ENCODE measurements around the gene LRRC7.

The LRRC7 gene

GRCh38 chr1:69776555-69776954 lies 208.8 kb downstream of the LRRC7 start:
- no peak for DNase-seq (ENCODE audit: low read depth)

- DNase-seq (ENCODE audit: low read depth), result no peak
These were observed 209.7 kb downstream of the LRRC7 start for GRCh38 chr1:69777423-69777822.

GRCh38 chr1:69777971-69778370 lies 210.2 kb downstream of the LRRC7 start:
- DNase-seq (ENCODE audit: low read depth), result no peak

- no peak for DNase-seq (ENCODE audit: low read depth)
These were observed 219.4 kb downstream of the LRRC7 start for GRCh38 chr1:69787151-69787550.

GRCh38 chr1:69791311-69791710 lies 223.6 kb downstream of the LRRC7 start:
- no peak for DNase-seq (ENCODE audit: low read depth)

- DNase-seq (ENCODE audit: low read depth), result no peak
These were observed 227.1 kb downstream of the LRRC7 start for GRCh38 chr1:69794831-69795230.

- no peak for DNase-seq (ENCODE audit: low read depth)
These were observed 247.2 kb downstream of the LRRC7 start for GRCh38 chr1:69814926-69815325.

GRCh38 chr1:69824932-69825331 lies 257.2 kb downstream of the LRRC7 start:
- no peak for DNase-seq (ENCODE audit: low read depth)

GRCh38 chr1:69827732-69828131 lies 260.0 kb downstream of the LRRC7 start:
- DNase-seq (ENCODE audit: low read depth), result no peak

- no peak for DNase-seq (ENCODE audit: low read depth)
These were observed 265.8 kb downstream of the LRRC7 start for GRCh38 chr1:69833536-69833935.

GRCh38 chr1:69834336-69834735 lies 266.6 kb downstream of the LRRC7 start:
- no peak for DNase-seq (ENCODE audit: low read depth)

GRCh38 chr1:69835955-69836354 lies 268.2 kb downstream of the LRRC7 start:
- DNase-seq (ENCODE audit: low read depth), result no peak

- no peak for DNase-seq (ENCODE audit: low read depth)
These were observed 269.4 kb downstream of the LRRC7 start for GRCh38 chr1:69836971-69837636.

- DNase-seq (ENCODE audit: low read depth), result no peak
These were observed 274.6 kb downstream of the LRRC7 start for GRCh38 chr1:69842326-69842725.

- DNase-seq (ENCODE audit: low read depth), result no peak
These were observed 277.9 kb downstream of the LRRC7 start for GRCh38 chr1:69845655-69846054.

GRCh38 chr1:69846267-69846666 lies 278.5 kb downstream of the LRRC7 start:
- DNase-seq (ENCODE audit: low read depth), result no peak

- DNase-seq (ENCODE audit: low read depth), result no peak
These were observed 279.9 kb downstream of the LRRC7 start for GRCh38 chr1:69847670-69848069.

GRCh38 chr1:69852151-69852550 lies 284.4 kb downstream of the LRRC7 start:
- no peak for DNase-seq (ENCODE audit: low read depth)

- DNase-seq (ENCODE audit: low read depth), result no peak
These were observed 285.0 kb downstream of the LRRC7 start for GRCh38 chr1:69852706-69853105.

- no peak for DNase-seq (ENCODE audit: low read depth)
These were observed 290.8 kb downstream of the LRRC7 start for GRCh38 chr1:69858534-69858933.

GRCh38 chr1:69861641-69862040 lies 293.9 kb downstream of the LRRC7 start:
- DNase-seq (ENCODE audit: low read depth), result no peak

GRCh38 chr1:69862906-69863305 lies 295.2 kb downstream of the LRRC7 start:
- DNase-seq (ENCODE audit: low read depth), result no peak

- no peak for DNase-seq (ENCODE audit: low read depth)
These were observed 296.0 kb downstream of the LRRC7 start for GRCh38 chr1:69863704-69864103.

- DNase-seq (ENCODE audit: low read depth), result no peak
These were observed 303.7 kb downstream of the LRRC7 start for GRCh38 chr1:69871412-69871811.

GRCh38 chr1:69878338-69878737 lies 310.6 kb downstream of the LRRC7 start:
- DNase-seq (ENCODE audit: low read depth), result no peak

Measured in activated T-cell treated with anti-CD3 and anti-CD28 coated beads for 24 hours (primary cell).